ENCODE data around the gene PACRG. TPM values are rescaled to one million over a fixed set of nuclear protein-coding genes. Genes with fewer than 3 reads are reported as not detected.
A peak's percentile ranks its signal among the peaks of the same experiment; 100 is the strongest.

PACRG gene
- total and polyA plus RNA-seq, 2 of the 8 experiments (the other 6 are each of a cell fraction or from before 2014, with no cell fraction given) = 0.44 to 0.54 TPM

DNA sequence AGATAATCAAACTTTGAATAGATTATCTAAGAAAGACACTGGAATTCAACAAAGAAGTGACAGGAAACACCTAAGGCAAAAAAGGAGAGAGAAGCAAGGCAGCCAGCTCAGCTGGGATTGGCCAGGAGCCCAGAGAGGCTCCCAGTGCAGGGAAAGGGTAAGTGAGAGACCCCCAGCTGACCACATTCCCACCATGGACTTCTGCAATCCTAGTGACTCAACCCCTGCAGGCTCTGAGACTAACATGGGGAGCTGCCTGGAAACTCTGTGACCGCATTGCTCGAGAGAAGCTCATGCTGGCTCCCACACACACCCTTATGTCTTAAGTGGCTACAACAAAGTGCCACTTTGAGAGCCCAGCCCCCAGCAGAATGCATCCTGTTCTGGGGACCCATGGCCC lies 215.1 kb downstream of the PACRG start:
- no peak overlapping the region for H2BK20ac ChIP-seq (ENCODE audit: low read length)
- H3K23me2 ChIP-seq (ENCODE audit: low read depth, low read length) = no peaks in the 10 kb centered on the region
- no peak overlapping the region for H3K18ac ChIP-seq (ENCODE audit: extremely low read depth, low read length)
- H3K9me3 ChIP-seq (ENCODE audit: insufficient read depth in 2 of 2, low read depth in 1 of 2, low read length in 1 of 2) = no peaks in the 10 kb centered on the region
- no peak overlapping the region for H3K9ac ChIP-seq (replicated peaks in 1 of 4; ENCODE audit: extremely low read depth in 1 of 4, low read depth in 3 of 4, low read length in 3 of 4)
- no peak overlapping the region for H3K56ac ChIP-seq (replicated peaks; ENCODE audit: insufficient read length, low read depth, low read length)
- H2AFZ ChIP-seq (ENCODE audit: low read length) = no peak overlapping the region
- H3K4me1 ChIP-seq (replicated peaks in 1 of 4; ENCODE audit: control insufficient read depth in 3 of 4, insufficient read depth in 4 of 4, low read length in 3 of 4) = peaks cover 0 to 4% (median 3%) of the 10 kb centered on the region in 4 experiments; a peak in 4 of 7 replicates
- H2AK5ac ChIP-seq (ENCODE audit: low read depth, low read length) = no peak overlapping the region
- no peaks in the 10 kb centered on the region for H3K79me2 ChIP-seq (ENCODE audit: control insufficient read depth in 1 of 2, insufficient read depth in 2 of 2, low read length in 2 of 2)
- H3K23ac ChIP-seq (ENCODE audit: insufficient read length) = no peak overlapping the region
- no peak overlapping the region for H4K91ac ChIP-seq (replicated peaks; ENCODE audit: insufficient read length, low read length)
- ChIA-PET CTCF (ENCODE audit: partially characterized antibody) (interaction anchor here (2.2 kb wide), 1 partner anchor 9 kb away, joined by 11 read pairs; no protein-coding TSS in a partner anchor), POLR2A (ENCODE audit: partially characterized antibody) (no interaction called here)
- H3K14ac ChIP-seq (ENCODE audit: insufficient read length) = no peak overlapping the region
- H3K36me3 ChIP-seq (ENCODE audit: control insufficient read depth in 2 of 4, insufficient read depth in 4 of 4, low read length in 3 of 4) = no peaks in the 10 kb centered on the region
- H3K4ac ChIP-seq (replicated peaks; ENCODE audit: insufficient read length, low read depth, low read length) = no peak overlapping the region
- no peak overlapping the region for H4K5ac ChIP-seq (ENCODE audit: insufficient read length, low read depth, low read length)
- DNase-seq (ENCODE audit: low read depth in 1 of 2, low spot score in 2 of 2) (no peak), FAIRE-seq (no peak)
- no peak overlapping the region for H2BK15ac ChIP-seq (ENCODE audit: low read length)
- 97% methylated on average over 2 of the region's 2 CpGs; no CpG with 5 or more reads in 1 of the 2 experiments for WGBS, 2 experiments (ENCODE audit: extremely low coverage in 1 of 2, insufficient coverage in 1 of 2, insufficient read length in 1 of 2, insufficient replicate concordance in 2 of 2, low coverage in 1 of 2, low lambda C conversion rate in 2 of 2, missing lambda C conversion rate in 1 of 2)
- peak overlapping the region; percentile 25; the same call in 1 of the 2 replicates for H4K8ac ChIP-seq (ENCODE audit: extremely low read depth, insufficient read depth, low read length)
- H3K27me3 ChIP-seq (replicated peaks in 1 of 4; ENCODE audit: control insufficient read depth in 3 of 4, extremely low read depth in 1 of 4, insufficient read depth in 3 of 4, low read length in 3 of 4) = no peaks in the 10 kb centered on the region
- H4K20me1 ChIP-seq (replicated peaks in 1 of 2; ENCODE audit: control insufficient read depth in 1 of 2, insufficient read depth in 2 of 2, low read length in 2 of 2) = no peaks in the 10 kb centered on the region
- H2BK120ac ChIP-seq (replicated peaks; ENCODE audit: low read depth, low read length) = no peak overlapping the region
- H2BK5ac ChIP-seq (ENCODE audit: low read depth, low read length) = no peak overlapping the region
- H2BK12ac ChIP-seq (ENCODE audit: low read depth, low read length) = no peak overlapping the region
- H3K27ac ChIP-seq (ENCODE audit: low read depth, low read length) = no peak overlapping the region
- no peak overlapping the region for H3K4me3 ChIP-seq (ENCODE audit: extremely low read depth in 1 of 4, insufficient read depth in 2 of 4, low read depth in 3 of 4, low read length in 4 of 4)
- H3K79me1 ChIP-seq (ENCODE audit: low read depth, low read length) = no peaks in the 10 kb centered on the region
- no peak overlapping the region for H3K4me2 ChIP-seq (ENCODE audit: insufficient read depth in 1 of 2, low read depth in 2 of 2, low read length in 2 of 2)
- TF ChIP-seq, protein P1, sequence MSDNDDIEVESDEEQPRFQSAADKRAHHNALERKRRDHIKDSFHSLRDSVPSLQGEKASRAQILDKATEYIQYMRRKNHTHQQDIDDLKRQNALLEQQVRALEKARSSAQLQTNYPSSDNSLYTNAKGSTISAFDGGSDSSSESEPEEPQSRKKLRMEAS (IDR thresholded peaks at IDR 0.05) = no peak
- no peak for TF ChIP-seq TEAD4 (IDR thresholded peaks at IDR 0.05; ENCODE audit: low read depth, low read length)
- no peak for TF ChIP-seq KDM5A (IDR thresholded peaks at IDR 0.05; ENCODE audit: low read length)
- no peak for TF ChIP-seq CHD2 (IDR thresholded peaks at IDR 0.05; ENCODE audit: low read length)
- no peak for TF ChIP-seq ASH2L (IDR thresholded peaks at IDR 0.05; ENCODE audit: low read length)
